Suprapubic skin (tissue), 4 donors: ENCODE results near the gene FAM53A.

ENCODE experiments used
- CTCF ChIP-seq, 2 donors: fragments of 200-600 bp in 1 of 2; fragments of 450-650 bp in 1 of 2; sonication (generic) in 1 of 2; IDR thresholded peaks; one replicate each; pipeline ENCODE4 v1.5.1; 2016 to 2019; ENCODE audit warnings: antibody characterized with exemption in 2 of 2, mild to moderate bottlenecking in 1 of 2, moderate library complexity in 1 of 2
- EP300 ChIP-seq: sonication (generic); formaldehyde crosslinking; IDR thresholded peaks from one replicate; pipeline ENCODE4 v1.6.1; 2017; ENCODE audit warnings: antibody characterized with exemption
- POLR2A ChIP-seq, 2 donors: fragments of 450-650 bp; IDR thresholded peaks; one replicate each; pipeline ENCODE4 v1.6.1; 2017; ENCODE audit warnings: antibody characterized with exemption in 2 of 2, mild to moderate bottlenecking in 2 of 2, moderate library complexity in 2 of 2
- POLR2AphosphoS5 ChIP-seq, 3 donors: sonication (generic); formaldehyde crosslinking; IDR thresholded peaks; one replicate each; pipeline ENCODE4 v1.6.1; 2017; ENCODE audit warnings: antibody characterized with exemption in 3 of 3

- TF ChIP-seq POLR2A (IDR thresholded peaks at IDR 0.05), result no peak
- no peak for TF ChIP-seq CTCF (IDR thresholded peaks at IDR 0.05)
- no peak for TF ChIP-seq POLR2AphosphoS5 (IDR thresholded peaks at IDR 0.05)
- no peak for TF ChIP-seq EP300
Observed at GRCh38 chr4:1695913-1696312, 11.8 kb upstream of the FAM53A start.
